LHCN-M2 (cell line): ENCODE results near the gene ACE. TPM values are rescaled to one million over a fixed set of nuclear protein-coding genes. Genes with fewer than 3 reads are reported as not detected.
A peak's percentile ranks its signal among the peaks of the same experiment; 100 is the strongest.

ENCODE experiments used
- DNase-seq: peaks from one replicate; pipeline ENCODE4 v3.0.0-alpha.2; 2012; ENCODE audit warnings: low read depth
- total RNA-seq: library from RNA; depleted of rRNA; stranded (reverse); fragments of >200 nt; gene quantifications from 2 replicates; pipeline ENCODE4 v1.2.3, GENCODE V29; 2014

The ACE gene
- total RNA-seq, 1 experiment from 2014 or later: 0.63 TPM

- no peak for DNase-seq
Observed at GRCh38 chr17:63474586-63475460, 2.0 kb upstream of the ACE start.

- DNase-seq: no peak
Observed at GRCh38 chr17:63475491-63476412, 1.1 kb upstream of the ACE start.

DNA sequence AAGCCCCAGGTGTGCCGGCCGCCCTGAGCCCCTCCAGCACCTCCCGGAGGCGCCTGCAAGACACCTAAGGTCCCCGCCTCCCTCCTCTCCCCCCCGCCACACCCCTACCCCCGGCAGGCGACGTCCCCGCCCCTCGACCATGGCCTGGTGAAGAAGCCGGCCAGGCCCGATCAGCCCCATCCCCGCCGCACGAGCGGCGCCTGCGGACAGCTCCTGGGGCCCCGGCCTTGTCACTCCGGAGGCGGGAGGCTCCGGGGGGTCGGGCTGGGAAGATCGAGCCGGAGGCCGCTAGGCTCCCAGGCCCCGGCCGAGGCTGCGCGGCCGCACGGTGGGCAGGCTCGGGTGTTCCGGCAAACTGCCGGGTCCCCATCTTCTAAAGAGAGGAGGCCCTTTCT lies 405 bp upstream of the ACE start:
- no peak for DNase-seq

GRCh38 chr17:63477480-63478440 lies 899 bp downstream of the ACE start:
- DNase-seq: no peak

DNA sequence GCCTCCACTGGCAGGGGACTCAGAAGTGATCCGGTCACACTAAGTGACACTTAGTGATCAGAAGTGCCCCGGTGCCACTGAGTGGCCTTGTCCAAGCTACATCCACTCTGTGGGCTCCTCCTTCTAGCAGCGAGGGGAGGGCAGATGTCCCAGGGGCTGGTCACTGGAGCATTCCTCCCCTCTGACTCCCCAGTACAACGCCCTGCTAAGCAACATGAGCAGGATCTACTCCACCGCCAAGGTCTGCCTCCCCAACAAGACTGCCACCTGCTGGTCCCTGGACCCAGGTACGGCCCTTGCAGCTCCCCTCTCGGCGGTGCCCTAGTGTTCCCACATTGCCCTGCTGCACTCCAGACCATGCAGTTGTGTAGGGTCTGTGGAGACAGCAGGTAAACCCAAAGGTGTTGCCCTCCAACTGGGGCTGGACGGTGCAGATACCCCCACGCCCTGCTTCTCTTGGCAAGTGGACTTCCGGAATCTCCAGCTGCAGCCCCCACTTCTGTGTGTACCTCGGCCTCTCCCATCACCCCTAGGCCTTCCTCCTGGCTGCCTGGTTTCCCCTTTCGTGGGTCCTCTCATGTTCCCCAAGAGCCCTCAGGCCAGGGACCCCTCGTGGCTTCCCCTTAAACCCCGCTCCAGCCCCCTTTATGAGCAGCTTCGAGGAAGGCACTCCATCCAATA lies 2.1 kb downstream of the ACE start:
- peak; percentile 91 for DNase-seq

DNA sequence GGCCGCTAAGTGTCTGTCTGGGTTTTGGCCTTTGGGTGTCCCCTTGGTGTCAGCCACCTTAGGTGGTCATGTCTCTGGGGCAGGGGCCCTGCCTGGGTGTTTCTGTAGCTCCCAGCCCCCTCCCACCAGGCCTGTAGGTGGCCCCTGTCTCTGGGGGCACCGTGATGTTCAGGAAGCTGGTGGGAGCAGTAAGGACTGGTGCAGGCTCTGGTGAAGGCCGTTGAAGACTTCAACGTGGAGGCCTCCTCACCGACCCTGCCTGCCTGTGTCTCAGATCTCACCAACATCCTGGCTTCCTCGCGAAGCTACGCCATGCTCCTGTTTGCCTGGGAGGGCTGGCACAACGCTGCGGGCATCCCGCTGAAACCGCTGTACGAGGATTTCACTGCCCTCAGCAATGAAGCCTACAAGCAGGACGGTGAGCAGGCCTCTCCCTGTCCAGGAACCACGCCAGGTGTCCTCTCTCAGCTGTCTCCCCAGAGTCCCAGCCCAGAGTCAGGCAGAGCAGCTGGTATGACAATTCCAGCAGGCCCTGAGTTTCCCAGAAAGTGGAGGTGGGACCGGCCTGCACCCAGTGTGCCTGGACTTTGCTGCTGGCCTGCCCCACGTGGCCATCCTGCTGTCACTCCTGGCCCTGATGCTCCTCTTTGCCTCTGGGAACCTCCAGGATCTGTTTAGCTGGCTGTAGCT lies 2.8 kb downstream of the ACE start:
- no peak for DNase-seq

- DNase-seq: no peak
Observed at GRCh38 chr17:63480192-63480784, 3.4 kb downstream of the ACE start.

DNA sequence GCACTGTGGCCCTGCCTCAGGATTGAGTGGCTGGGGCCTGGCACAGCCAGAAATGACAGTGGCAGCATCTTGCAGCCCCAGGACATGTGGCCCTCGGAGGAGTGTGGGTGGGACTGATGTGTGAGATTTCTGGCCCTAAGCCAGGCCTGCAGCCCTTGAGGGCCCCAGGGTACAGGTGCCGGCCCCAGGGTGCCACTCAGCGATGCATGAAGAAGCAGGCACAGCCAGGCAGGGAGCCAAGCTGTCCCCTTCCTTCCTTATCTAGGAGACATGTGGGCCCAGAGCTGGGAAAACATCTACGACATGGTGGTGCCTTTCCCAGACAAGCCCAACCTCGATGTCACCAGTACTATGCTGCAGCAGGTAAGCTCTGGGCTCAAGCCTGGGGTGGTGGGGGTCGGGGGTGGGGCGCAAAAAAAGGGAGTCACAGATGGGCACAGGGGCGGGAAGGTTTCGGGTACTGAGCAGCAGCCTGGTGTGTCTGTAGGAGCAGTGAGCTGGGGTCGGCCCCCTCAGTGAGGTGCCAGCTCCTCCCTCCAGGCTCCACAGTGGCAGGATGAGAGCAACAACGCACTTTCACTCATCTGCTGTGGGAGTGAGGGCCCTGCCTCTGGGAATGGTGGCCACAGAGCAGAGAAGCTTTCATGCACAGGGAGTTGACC lies 4.1 kb downstream of the ACE start:
- no peak for DNase-seq

DNA sequence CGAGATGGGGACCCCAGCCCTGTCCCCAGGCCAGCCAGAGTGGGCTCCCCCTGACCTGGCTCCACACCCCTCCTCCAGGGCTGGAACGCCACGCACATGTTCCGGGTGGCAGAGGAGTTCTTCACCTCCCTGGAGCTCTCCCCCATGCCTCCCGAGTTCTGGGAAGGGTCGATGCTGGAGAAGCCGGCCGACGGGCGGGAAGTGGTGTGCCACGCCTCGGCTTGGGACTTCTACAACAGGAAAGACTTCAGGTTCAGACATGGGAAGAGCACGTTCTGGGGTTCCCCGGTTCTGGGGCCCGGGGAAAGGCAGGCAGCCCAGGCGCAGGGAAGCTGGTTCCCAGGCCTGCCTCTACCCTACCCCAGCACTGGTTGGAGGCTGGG lies 4.6 kb downstream of the ACE start:
- DNase-seq: no peak

DNA sequence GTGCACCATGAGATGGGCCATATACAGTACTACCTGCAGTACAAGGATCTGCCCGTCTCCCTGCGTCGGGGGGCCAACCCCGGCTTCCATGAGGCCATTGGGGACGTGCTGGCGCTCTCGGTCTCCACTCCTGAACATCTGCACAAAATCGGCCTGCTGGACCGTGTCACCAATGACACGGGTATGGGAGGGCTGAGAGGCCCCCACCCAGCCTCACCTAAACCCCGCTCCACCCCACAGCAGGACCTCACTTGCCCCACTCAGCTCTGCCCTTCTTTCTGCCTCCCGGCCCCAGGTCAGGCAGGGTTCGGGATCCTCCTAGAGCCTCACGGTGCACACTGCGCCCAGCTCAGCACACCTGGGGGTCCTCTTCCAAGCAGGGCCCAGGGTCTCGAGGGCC lies 5.6 kb downstream of the ACE start:
- no peak for DNase-seq

- no peak for DNase-seq
Observed at GRCh38 chr17:63483038-63483437, 6.2 kb downstream of the ACE start.

- DNase-seq: no peak
Observed at GRCh38 chr17:63483655-63484575, 7.1 kb downstream of the ACE start.

GRCh38 chr17:63486317-63487013 lies 9.6 kb downstream of the ACE start:
- no peak for DNase-seq

- DNase-seq: no peak
Observed at GRCh38 chr17:63487014-63487339, 10.1 kb downstream of the ACE start.

DNA sequence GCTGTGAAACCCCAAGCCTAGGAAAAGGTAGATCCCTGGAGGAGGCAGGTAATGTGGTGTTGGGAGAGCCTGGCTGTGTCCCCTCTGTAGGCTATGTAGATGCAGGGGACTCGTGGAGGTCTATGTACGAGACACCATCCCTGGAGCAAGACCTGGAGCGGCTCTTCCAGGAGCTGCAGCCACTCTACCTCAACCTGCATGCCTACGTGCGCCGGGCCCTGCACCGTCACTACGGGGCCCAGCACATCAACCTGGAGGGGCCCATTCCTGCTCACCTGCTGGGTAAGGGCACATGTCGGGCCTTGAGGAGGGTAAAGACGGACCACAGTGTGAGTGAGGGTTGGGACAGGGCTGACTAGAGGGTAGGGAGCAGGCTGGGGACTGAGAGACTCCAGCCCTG lies 12.0 kb downstream of the ACE start:
- DNase-seq: no peak

- DNase-seq: no peak
Observed at GRCh38 chr17:63489291-63489690, 12.4 kb downstream of the ACE start.

DNA sequence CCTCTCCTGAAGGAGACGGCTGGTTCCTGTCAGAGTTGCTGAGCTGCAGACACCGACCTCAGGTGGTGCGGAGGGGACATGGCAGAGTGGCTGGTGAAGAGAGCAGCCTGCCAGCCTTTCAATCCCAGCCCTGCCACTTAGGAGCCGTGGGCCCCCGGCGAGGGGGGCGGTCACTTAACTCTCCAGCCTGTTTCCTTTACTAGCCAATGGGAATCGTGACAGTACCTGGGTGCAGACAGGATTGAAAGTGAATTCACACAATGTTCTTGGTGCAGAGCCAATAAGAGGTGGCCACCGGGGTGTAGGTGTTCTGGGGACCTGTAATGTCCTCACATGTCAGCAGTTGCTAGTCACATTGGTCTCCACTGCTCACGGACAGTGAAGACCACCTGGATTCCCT lies 13.5 kb downstream of the ACE start:
- no peak for DNase-seq
